Peyer's patch (tissue), 4 donors: ENCODE measurements around the gene DUOXA1. TPM values are rescaled to one million over a fixed set of nuclear protein-coding genes. Genes with fewer than 3 reads are reported as not detected.

Experiments used
- DNase-seq, 3 donors: peaks; one replicate each; pipeline ENCODE4 v3.0.0-alpha.2; 2017 to 2019
- H3K27ac ChIP-seq, 4 donors: fragments of 200-600 bp; sonication (generic); one replicate each; pipeline ENCODE4 v1.5.1; 2016 to 2019
- H3K27me3 ChIP-seq, 2 donors: fragments of 200-600 bp; sonication (generic); one replicate each; pipeline ENCODE4 v1.5.1; 2019
- H3K36me3 ChIP-seq, 3 donors: fragments of 200-600 bp; sonication (generic); one replicate each; pipeline ENCODE4 v1.5.1; 2016 to 2019
- H3K4me1 ChIP-seq, 4 donors: fragments of 200-600 bp; sonication (generic); one replicate each; pipeline ENCODE4 v1.5.1; 2016 to 2019
- H3K4me3 ChIP-seq, 4 donors: fragments of 200-600 bp; sonication (generic); 1 replicate in 3 of 4; 2 replicates in 1 of 4; pipeline ENCODE4 v1.5.1; 2016 to 2019; ENCODE audit warnings: mild to moderate bottlenecking in 1 of 4
- H3K9me3 ChIP-seq, 4 donors: fragments of 200-600 bp; sonication (generic); one replicate each; pipeline ENCODE4 v1.5.1; 2016 to 2019; ENCODE audit warnings: mild to moderate bottlenecking in 1 of 4
- CTCF ChIP-seq, 6 experiments: fragments of 450-650 bp in 4 of 6; fragments of 200-600 bp in 2 of 6; sonication (generic) in 1 of 6; IDR thresholded peaks; one replicate each; pipeline ENCODE4 v1.5.1; 2017 to 2019; ENCODE audit warnings: antibody characterized with exemption in 6 of 6, mild to moderate bottlenecking in 3 of 6, moderate library complexity in 1 of 6
- POLR2A ChIP-seq, 2 donors: fragments of 450-650 bp; IDR thresholded peaks; one replicate each; pipeline ENCODE4 v1.5.1; 2017; ENCODE audit warnings: antibody characterized with exemption in 2 of 2, mild to moderate bottlenecking in 2 of 2, moderate library complexity in 2 of 2
- total RNA-seq, 4 donors: library from RNA; depleted of rRNA; stranded (reverse); fragments of >200 nt; gene quantifications; one replicate each; pipeline ENCODE4 v1.1.0, GENCODE V29; 2016

Gene DUOXA1
- total RNA-seq, 4 donors from 2014 or later: 1.2 TPM; not detected in 3

- no peak for TF ChIP-seq CTCF (IDR thresholded peaks at IDR 0.05)
- TF ChIP-seq POLR2A (IDR thresholded peaks at IDR 0.05): no peak
- H3K9me3 ChIP-seq: no peaks in the 10 kb centered on the region
- H3K27ac ChIP-seq: no peak overlapping the region
- no peaks in the 10 kb centered on the region for H3K36me3 ChIP-seq
- peak overlapping the region in 1 of 4 donors; percentile 36 for H3K4me3 ChIP-seq
- peaks cover 0 to 21% (median 7%) of the 10 kb centered on the region in 4 donors for H3K4me1 ChIP-seq
- peak in 1 of 3 donors; percentile 7 for DNase-seq
- peaks cover 0 to 22% of the 10 kb centered on the region in 2 donors for H3K27me3 ChIP-seq
Measured at GRCh38 chr15:45130291-45131000, 767 bp upstream of the DUOXA1 start.

- Histone ChIP-seq H3K4me3 (peak overlapping the region in 2 of 4 donors; percentile 35 to 36), H3K27ac (no peak overlapping the region)
Measured at GRCh38 chr15:45128971-45129639, 574 bp downstream of the DUOXA1 start.

GRCh38 chr15:45126535-45127158, 3.0 kb downstream of the DUOXA1 start:
- H3K4me3 ChIP-seq: no peak overlapping the region
- TF ChIP-seq POLR2A (IDR thresholded peaks at IDR 0.05): no peak
- TF ChIP-seq CTCF (IDR thresholded peaks at IDR 0.05): peak; percentile 24 to 73 (median 68)
- no peaks in the 10 kb centered on the region for H3K36me3 ChIP-seq
- H3K27ac ChIP-seq: no peak overlapping the region
- DNase-seq: peak in 2 of 3 donors; percentile 30 to 76
- peaks cover 0 to 13% (median 3%) of the 10 kb centered on the region in 4 donors for H3K4me1 ChIP-seq
- peaks cover 0 to 18% of the 10 kb centered on the region in 2 donors for H3K27me3 ChIP-seq
- H3K9me3 ChIP-seq: no peaks in the 10 kb centered on the region

More at GRCh38 chr15:45128971-45129639, 574 bp downstream of the DUOXA1 start:
- peak in 1 of 3 donors; percentile 41 for DNase-seq
- H3K27me3 ChIP-seq: peaks cover 0 to 18% of the 10 kb centered on the region in 2 donors
- no peaks in the 10 kb centered on the region for H3K9me3 ChIP-seq
- peaks cover 0 to 13% (median 3%) of the 10 kb centered on the region in 4 donors for H3K4me1 ChIP-seq
- no peak for TF ChIP-seq POLR2A (IDR thresholded peaks at IDR 0.05)
- no peak for TF ChIP-seq CTCF (IDR thresholded peaks at IDR 0.05)
- H3K36me3 ChIP-seq: no peaks in the 10 kb centered on the region

- TF ChIP-seq CTCF (IDR thresholded peaks at IDR 0.05): no peak
- no peak for TF ChIP-seq POLR2A (IDR thresholded peaks at IDR 0.05)
- Histone ChIP-seq H3K27me3 (peaks cover 0 to 6% of the 10 kb centered on the region in 2 donors), H3K27ac (no peak overlapping the region), H3K9me3 (no peaks in the 10 kb centered on the region), H3K4me3 (no peak overlapping the region), H3K4me1 (no peaks in the 10 kb centered on the region), H3K36me3 (no peaks in the 10 kb centered on the region)
- no peak for DNase-seq
Measured at GRCh38 chr15:45123397-45123796, 6.3 kb downstream of the DUOXA1 start.

- Histone ChIP-seq H3K9me3 (no peaks in the 10 kb centered on the region), H3K27me3 (peaks cover 0 to 5% of the 10 kb centered on the region in 2 donors), H3K4me3 (no peak overlapping the region), H3K4me1 (peaks cover 0 to 3% (median 0%) of the 10 kb centered on the region in 4 donors), H3K36me3 (no peaks in the 10 kb centered on the region), H3K27ac (no peak overlapping the region)
- DNase-seq: no peak
- TF ChIP-seq POLR2A (IDR thresholded peaks at IDR 0.05) (no peak), CTCF (IDR thresholded peaks at IDR 0.05) (no peak)
Measured at GRCh38 chr15:45122719-45123118, 7.0 kb downstream of the DUOXA1 start.
